Measurements from ENCODE around the gene SEZ6L. TPM values are rescaled to one million over a fixed set of nuclear protein-coding genes. Genes with fewer than 3 reads are reported as not detected.
A peak's percentile ranks its signal among the peaks of the same experiment; 100 is the strongest.

The SEZ6L gene
- total RNA-seq, 1 donor from 2014 or later = 2.2 TPM

GRCh38 chr22:26295563-26296126, 126.4 kb downstream of the SEZ6L start:
- no peak for DNase-seq (ENCODE audit: low spot score)

DNA sequence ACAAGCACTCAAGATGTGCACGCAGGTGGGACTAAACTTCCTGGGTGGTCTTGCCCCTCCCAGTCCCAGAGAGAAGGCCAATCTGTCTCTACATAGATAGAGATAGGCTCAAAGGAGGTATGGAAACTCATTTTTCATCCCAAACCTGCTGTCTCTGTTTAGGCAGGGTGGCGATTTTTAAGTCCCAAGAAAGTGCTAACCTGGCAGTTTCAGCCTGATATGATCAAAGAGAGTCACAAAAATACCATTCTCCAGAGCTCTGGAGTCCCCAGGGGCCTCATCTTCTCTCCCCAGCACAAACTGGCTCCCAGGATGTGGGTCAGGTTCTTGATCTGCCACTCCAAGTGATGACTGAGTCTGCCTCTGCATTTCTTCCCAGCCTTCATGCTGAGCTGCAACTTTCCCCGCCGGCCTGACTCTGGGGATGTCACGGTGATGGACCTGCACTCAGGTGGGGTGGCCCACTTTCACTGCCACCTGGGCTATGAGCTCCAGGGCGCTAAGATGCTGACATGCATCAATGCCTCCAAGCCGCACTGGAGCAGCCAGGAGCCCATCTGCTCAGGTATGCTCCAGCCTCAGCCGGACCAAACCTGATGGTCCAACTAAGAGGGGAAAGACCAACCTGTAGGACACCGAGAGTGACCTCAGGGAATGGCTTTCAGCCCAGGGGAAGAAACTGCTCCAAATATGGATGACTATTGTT, 129.5 kb downstream of the SEZ6L start:
- no peak for DNase-seq (ENCODE audit: low spot score)

DNA sequence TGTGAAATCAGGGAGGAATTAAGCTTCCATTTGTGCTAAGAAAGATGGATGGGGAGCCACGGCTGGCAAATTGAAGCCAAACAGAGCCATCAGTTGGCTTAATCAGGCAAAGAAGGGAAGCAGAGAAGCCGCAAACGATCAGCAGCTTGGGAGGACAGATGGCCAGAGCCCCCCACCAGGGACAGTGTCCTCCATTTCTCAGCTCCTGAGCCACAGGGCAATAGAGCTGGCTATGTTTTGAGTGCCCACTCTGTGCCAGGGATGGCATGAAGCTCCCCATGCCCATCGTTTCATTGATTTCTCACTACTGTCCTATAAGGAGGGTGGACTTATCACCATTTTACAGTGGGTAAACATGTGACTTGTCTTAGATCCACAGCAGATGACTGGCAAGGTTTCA, 133.5 kb downstream of the SEZ6L start:
- DNase-seq (ENCODE audit: low spot score) = no peak

- DNase-seq (ENCODE audit: low spot score) = no peak
Observed at GRCh38 chr22:26303475-26303874, 134.2 kb downstream of the SEZ6L start.

DNA sequence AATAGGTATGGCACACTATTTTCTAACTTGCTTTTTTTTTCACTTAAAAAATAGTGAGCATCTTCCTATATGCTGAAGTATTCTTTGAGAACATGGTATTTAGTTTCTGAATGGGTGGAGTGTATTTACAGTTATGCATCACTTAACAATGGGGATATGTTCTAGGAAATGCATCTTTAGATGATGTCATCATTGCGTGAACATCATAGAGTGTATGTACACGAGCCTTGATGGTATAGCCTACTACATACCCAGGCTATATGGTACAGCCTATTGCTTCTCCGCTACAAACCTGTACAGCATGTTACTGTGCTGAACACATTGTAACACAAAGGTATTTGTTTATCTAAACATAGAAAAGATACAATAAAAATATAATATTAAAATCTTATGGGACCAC, 135.5 kb downstream of the SEZ6L start:
- DNase-seq (ENCODE audit: low spot score) = no peak

- no peak for DNase-seq (ENCODE audit: low spot score)
Observed at GRCh38 chr22:26308467-26308866, 139.2 kb downstream of the SEZ6L start.

DNA sequence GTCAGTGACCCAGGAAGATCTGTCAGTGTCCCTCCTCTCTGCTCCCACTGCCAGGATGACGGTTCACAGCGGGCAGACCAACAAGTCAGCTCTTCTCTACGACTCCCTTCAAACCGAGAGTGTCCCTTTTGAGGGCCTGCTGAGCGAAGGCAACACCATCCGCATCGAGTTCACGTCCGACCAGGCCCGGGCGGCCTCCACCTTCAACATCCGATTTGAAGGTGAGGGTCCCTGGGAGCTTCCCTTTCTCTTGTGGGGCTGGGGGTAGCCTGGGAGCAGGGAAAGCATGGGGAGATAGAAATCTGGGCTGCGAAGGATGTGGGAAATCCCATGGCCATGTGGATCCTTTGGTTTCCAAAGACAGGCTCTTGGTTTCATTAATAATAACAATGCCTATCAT, 141.4 kb downstream of the SEZ6L start:
- no peak for DNase-seq (ENCODE audit: low spot score)

GRCh38 chr22:26313291-26313690, 144.0 kb downstream of the SEZ6L start:
- DNase-seq (ENCODE audit: low spot score) = no peak

GRCh38 chr22:26314171-26314570, 144.9 kb downstream of the SEZ6L start:
- no peak for DNase-seq (ENCODE audit: low spot score)

GRCh38 chr22:26314656-26315055, 145.4 kb downstream of the SEZ6L start:
- no peak for DNase-seq (ENCODE audit: low spot score)

DNA sequence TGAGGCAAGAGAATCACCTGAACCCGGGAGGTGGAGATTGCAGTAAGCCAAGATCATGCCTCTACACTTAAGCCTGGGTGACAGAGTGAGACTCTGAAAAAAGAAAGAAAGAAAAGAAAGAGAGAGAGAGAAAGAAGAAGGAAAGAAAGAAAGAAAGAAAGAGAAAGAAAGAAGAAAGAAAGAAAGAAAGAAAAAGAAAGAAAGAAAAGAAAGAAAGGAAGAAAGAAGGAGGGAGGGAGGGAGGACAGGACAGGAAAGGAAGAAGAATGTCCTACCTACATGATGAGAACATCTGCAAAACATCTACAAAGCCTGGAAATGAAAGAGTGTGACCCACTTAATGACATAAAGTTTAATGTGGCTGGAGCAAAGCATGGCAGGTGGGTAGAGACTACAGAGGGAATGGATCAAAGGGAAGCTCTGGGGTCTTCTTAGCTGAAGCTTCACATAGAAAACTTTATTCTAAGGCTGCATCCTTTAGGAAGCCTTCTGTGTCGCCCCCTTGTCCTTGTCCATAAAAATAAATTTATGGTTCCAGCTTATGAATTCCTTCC, 147.5 kb downstream of the SEZ6L start:
- DNase-seq (ENCODE audit: low spot score) = no peak

GRCh38 chr22:26318975-26319374, 149.7 kb downstream of the SEZ6L start:
- no peak for DNase-seq (ENCODE audit: low spot score)

- DNase-seq (ENCODE audit: low spot score) = no peak
Observed at GRCh38 chr22:26320447-26320846, 151.2 kb downstream of the SEZ6L start.

- no peak for DNase-seq (ENCODE audit: low spot score)
Observed at GRCh38 chr22:26321469-26321913, 152.2 kb downstream of the SEZ6L start.

- no peak for DNase-seq (ENCODE audit: low spot score)
Observed at GRCh38 chr22:26322179-26322905, 153.1 kb downstream of the SEZ6L start.

- DNase-seq (ENCODE audit: low spot score) = no peak
Observed at GRCh38 chr22:26323013-26323412, 153.8 kb downstream of the SEZ6L start.

DNA sequence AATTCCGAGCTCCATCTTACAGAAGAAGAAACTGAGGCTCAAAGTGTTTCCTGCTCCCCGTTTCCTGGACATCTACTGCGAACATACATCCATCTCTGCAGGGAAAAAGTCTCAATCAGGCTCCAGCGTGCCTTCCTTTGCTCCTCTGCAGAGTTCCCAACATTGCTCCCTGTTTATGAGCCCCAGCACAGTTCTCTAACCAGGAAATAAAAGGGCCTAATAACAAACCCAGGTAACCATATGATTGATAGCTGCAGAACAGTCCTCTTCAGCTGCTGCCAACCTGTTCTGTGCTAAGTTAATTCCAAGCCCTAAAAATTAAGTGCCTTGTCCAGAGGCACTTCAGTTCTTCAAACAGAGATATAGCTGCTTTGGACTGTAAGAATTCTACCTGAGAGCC, 154.9 kb downstream of the SEZ6L start:
- no peak for DNase-seq (ENCODE audit: low spot score)

GRCh38 chr22:26325641-26326040, 156.4 kb downstream of the SEZ6L start:
- no peak for DNase-seq (ENCODE audit: low spot score)

DNA sequence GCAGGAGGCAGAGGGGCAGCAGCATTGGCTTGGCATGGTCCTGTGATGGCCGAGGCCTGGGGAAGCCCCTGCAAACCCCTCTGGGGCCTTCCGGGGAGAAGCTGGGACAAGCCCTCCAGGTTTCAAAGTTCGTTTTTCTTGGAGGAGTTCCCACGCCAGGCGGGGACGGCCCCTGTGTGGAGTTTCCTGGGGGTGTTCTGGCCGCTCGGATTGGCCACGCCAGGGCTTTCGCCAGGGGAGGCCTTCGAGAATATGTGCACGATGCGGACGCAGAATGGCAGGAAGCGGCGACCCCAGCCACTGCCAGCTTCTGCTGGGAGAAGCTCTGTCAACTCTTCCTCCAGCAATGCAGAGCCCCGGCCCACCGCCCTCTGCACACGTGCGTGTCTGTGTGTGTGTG, 157.5 kb downstream of the SEZ6L start:
- DNase-seq (ENCODE audit: low spot score) = no peak

DNA sequence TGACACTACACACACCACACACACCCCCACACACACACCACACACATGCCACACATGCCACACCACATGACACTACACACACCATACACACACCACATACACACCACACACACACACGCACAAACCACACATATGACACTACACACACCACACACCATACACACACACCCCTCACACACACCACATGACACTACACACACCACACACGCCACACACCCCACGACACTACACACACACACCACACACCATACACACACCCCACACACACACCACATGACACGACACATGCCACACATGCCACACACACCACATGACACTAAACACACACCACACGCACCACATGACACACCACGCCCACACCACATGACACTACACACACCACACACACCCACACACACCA, 158.0 kb downstream of the SEZ6L start:
- no peak for DNase-seq (ENCODE audit: low spot score)

GRCh38 chr22:26328221-26328620, 159.0 kb downstream of the SEZ6L start:
- no peak for DNase-seq (ENCODE audit: low spot score)

GRCh38 chr22:26330971-26331625, 161.8 kb downstream of the SEZ6L start:
- peak; percentile 10 for DNase-seq (ENCODE audit: low spot score)
